Mucosa of rectum (tissue), 2 donors: Measurements from ENCODE around the gene CDK14.

ENCODE experiments used
- H3K27ac ChIP-seq, 2 donors: one replicate each; pipeline ENCODE4 v1.7.0; 2013; ENCODE audit warnings: inconsistent platforms in 2 of 2, low read depth in 2 of 2, low read length in 2 of 2
- H3K27me3 ChIP-seq, 2 donors: one replicate each; pipeline ENCODE4 v1.7.0; 2013; ENCODE audit warnings: low read length in 2 of 2; ENCODE audit not compliant: control insufficient read depth in 2 of 2, insufficient read depth in 2 of 2
- H3K36me3 ChIP-seq, 2 donors: one replicate each; pipeline ENCODE4 v1.7.0; 2013; ENCODE audit warnings: low read length in 2 of 2; ENCODE audit not compliant: control insufficient read depth in 2 of 2, insufficient read depth in 2 of 2
- H3K4me1 ChIP-seq, 2 donors: one replicate each; pipeline ENCODE4 v1.7.0; 2013; ENCODE audit warnings: low read length in 2 of 2, mild to moderate bottlenecking in 1 of 2; ENCODE audit not compliant: control insufficient read depth in 2 of 2, insufficient read depth in 2 of 2
- H3K4me3 ChIP-seq, 2 donors: one replicate each; pipeline ENCODE4 v1.7.0; 2013; ENCODE audit warnings: low read length in 2 of 2
- H3K9ac ChIP-seq, 2 donors: one replicate each; pipeline ENCODE4 v1.7.0; 2013; ENCODE audit warnings: low read length in 2 of 2, low read depth in 1 of 2, mild to moderate bottlenecking in 1 of 2
- H3K9me3 ChIP-seq, 2 donors: one replicate each; pipeline ENCODE4 v1.7.0; 2013; ENCODE audit warnings: low read length in 2 of 2; ENCODE audit not compliant: control insufficient read depth in 2 of 2
- donor health status: healthy.
- donor health status: Normal muscosa, but diverticular disease.

CDK14 gene

GRCh38 chr7:90595342-90595800, 750 bp upstream of the CDK14 start:
- Histone ChIP-seq H3K4me1 (peaks cover 2 to 5% of the 10 kb centered on the region in 2 donors), H3K36me3 (no peaks in the 10 kb centered on the region), H3K27ac (no peak overlapping the region), H3K27me3 (peaks cover 5 to 8% of the 10 kb centered on the region in 2 donors), H3K4me3 (peak overlapping the region; percentile 43 to 46), H3K9me3 (no peaks in the 10 kb centered on the region), H3K9ac (peak overlapping the region; percentile 7 to 8)

DNA sequence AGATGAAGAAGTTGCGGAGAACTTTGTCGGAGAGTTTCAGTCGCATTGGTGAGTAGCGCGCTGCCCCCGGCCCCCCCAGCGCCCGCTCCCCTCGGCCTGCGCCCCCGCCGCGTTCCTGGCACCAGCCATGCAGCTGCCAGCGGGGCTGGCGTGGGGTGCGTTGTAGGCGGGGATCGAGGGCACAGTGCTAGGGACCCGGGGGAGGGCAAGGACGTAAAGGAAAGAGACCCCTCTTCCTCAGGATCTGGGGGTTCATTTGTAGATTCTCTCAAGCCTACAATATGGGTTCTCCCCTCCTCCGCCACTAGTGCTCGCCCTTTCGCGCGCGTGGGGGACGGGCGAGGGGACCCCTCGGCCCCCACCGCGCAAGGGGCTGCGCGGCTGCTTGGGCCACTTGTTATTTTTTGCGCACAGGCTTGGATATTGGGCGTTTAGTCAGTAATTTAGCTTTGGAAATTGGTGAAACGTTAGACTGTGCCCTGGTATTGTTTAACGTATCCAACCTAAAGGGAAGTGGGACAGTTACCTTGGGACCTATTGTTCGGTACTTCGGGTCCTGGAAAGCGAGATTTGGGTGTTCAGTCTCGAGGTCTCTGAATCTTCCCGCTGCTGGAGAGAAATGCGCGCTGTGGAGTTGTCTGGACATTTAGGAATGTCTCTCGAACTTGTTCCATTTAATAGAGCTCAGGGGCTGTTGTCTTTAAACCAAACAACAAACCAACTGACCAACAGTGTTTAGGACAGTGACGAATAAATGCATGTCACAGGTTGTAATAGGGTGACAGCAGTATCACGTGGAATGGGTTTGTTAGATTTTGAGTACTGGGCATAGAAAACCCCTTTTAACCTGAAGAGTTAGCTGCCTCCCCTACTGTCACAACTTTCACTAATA, 796 bp downstream of the CDK14 start:
- peak overlapping the region in 1 of 2 donors; percentile 48 for H3K27ac ChIP-seq
- H3K9ac ChIP-seq = peak overlapping the region; percentile 61 to 68
- no peaks in the 10 kb centered on the region for H3K9me3 ChIP-seq

GRCh38 chr7:90597563-90598253, 1.6 kb downstream of the CDK14 start:
- no peaks in the 10 kb centered on the region for H3K36me3 ChIP-seq
- peaks cover 2 to 5% of the 10 kb centered on the region in 2 donors for H3K4me1 ChIP-seq
- H3K27me3 ChIP-seq = peaks cover 5 to 8% of the 10 kb centered on the region in 2 donors
- peak overlapping the region in 1 of 2 donors; percentile 73 for H3K4me3 ChIP-seq
- H3K27ac ChIP-seq = no peak overlapping the region
- no peaks in the 10 kb centered on the region for H3K9me3 ChIP-seq
- H3K9ac ChIP-seq = no peak overlapping the region

More for the DNA sequence above, 796 bp downstream of the CDK14 start:
- Histone ChIP-seq H3K36me3 (no peaks in the 10 kb centered on the region), H3K4me1 (peaks cover 2 to 5% of the 10 kb centered on the region in 2 donors), H3K27me3 (peaks cover 5 to 8% of the 10 kb centered on the region in 2 donors), H3K4me3 (peak overlapping the region; percentile 64 to 73)

GRCh38 chr7:90599038-90599437, 2.9 kb downstream of the CDK14 start:
- no peak overlapping the region for H3K9ac ChIP-seq
- H3K27ac ChIP-seq = no peak overlapping the region
- H3K4me3 ChIP-seq = no peak overlapping the region
- H3K27me3 ChIP-seq = peaks cover 5 to 8% of the 10 kb centered on the region in 2 donors
- peaks cover 2 to 5% of the 10 kb centered on the region in 2 donors for H3K4me1 ChIP-seq
- H3K36me3 ChIP-seq = no peaks in the 10 kb centered on the region
- no peaks in the 10 kb centered on the region for H3K9me3 ChIP-seq

- Histone ChIP-seq H3K4me1 (peaks cover 1 to 5% of the 10 kb centered on the region in 2 donors), H3K9ac (no peak overlapping the region), H3K36me3 (no peaks in the 10 kb centered on the region), H3K27ac (no peak overlapping the region), H3K27me3 (peaks cover 5 to 6% of the 10 kb centered on the region in 2 donors), H3K9me3 (no peaks in the 10 kb centered on the region), H3K4me3 (no peak overlapping the region)
Measured at GRCh38 chr7:90599892-90600555, 3.9 kb downstream of the CDK14 start.

GRCh38 chr7:90602303-90602702, 6.2 kb downstream of the CDK14 start:
- no peaks in the 10 kb centered on the region for H3K36me3 ChIP-seq
- H3K9me3 ChIP-seq = no peaks in the 10 kb centered on the region
- H3K27me3 ChIP-seq = peaks cover 0 to 2% of the 10 kb centered on the region in 2 donors
- no peak overlapping the region for H3K27ac ChIP-seq
- no peak overlapping the region for H3K9ac ChIP-seq
- H3K4me3 ChIP-seq = no peak overlapping the region
- no peaks in the 10 kb centered on the region for H3K4me1 ChIP-seq

- Histone ChIP-seq H3K36me3 (no peaks in the 10 kb centered on the region), H3K9me3 (no peaks in the 10 kb centered on the region), H3K4me1 (no peaks in the 10 kb centered on the region), H3K27ac (no peak overlapping the region), H3K4me3 (no peak overlapping the region), H3K27me3 (no peaks in the 10 kb centered on the region), H3K9ac (no peak overlapping the region)
Measured at GRCh38 chr7:90603346-90603745, 7.2 kb downstream of the CDK14 start.

- no peak overlapping the region for H3K27ac ChIP-seq
Measured at GRCh38 chr7:90604383-90604782, 8.3 kb downstream of the CDK14 start.

DNA sequence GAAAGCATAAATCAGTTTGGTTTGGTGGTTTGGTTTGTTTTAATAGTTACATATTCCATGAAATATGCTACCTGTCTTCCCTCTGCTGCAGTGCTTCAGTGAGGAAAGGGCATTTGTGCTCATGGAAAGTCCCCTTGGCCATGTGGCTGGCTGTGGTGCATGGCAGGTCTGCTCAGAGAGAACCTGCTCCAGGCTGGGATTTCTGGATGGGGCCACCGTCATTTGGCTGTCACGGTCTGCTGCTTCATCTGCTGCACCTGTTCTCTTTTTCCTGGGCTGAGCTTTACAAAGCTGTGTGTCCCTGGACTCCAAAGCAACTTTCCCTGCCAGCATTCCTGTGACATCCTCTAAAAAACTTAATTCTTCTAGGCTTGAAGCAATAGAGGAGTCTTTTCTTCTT, 8.9 kb downstream of the CDK14 start:
- no peaks in the 10 kb centered on the region for H3K27me3 ChIP-seq
- H3K4me1 ChIP-seq = no peaks in the 10 kb centered on the region
- no peaks in the 10 kb centered on the region for H3K9me3 ChIP-seq
- no peaks in the 10 kb centered on the region for H3K36me3 ChIP-seq
- no peak overlapping the region for H3K27ac ChIP-seq
- H3K9ac ChIP-seq = no peak overlapping the region
- H3K4me3 ChIP-seq = no peak overlapping the region

More at GRCh38 chr7:90604383-90604782, 8.3 kb downstream of the CDK14 start:
- Histone ChIP-seq H3K36me3 (no peaks in the 10 kb centered on the region), H3K9ac (no peak overlapping the region), H3K4me1 (no peaks in the 10 kb centered on the region), H3K9me3 (no peaks in the 10 kb centered on the region), H3K27me3 (no peaks in the 10 kb centered on the region), H3K4me3 (no peak overlapping the region)
